ENCODE results near the gene TPD52L1.

DNA sequence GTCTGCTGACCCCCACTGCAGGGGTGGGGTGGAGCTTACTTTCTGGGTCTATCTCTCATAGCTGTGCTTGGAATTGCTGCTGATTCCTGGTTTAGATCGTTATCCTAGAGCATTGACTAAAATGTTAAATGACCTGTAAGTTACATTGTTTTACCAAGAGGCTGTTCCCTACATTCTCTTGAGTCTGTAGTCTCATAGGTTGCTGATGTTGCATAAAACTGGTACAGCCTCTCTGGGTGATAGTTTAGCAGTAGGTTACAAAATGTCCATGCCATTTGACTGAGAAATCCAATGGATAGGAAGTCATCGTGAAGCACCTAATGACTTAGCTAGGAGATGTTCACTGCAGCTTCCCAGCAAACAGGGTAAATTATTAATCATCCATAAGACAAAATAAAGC, 62.4 kb downstream of the TPD52L1 start:
- TF ChIP-seq, protein P1, sequence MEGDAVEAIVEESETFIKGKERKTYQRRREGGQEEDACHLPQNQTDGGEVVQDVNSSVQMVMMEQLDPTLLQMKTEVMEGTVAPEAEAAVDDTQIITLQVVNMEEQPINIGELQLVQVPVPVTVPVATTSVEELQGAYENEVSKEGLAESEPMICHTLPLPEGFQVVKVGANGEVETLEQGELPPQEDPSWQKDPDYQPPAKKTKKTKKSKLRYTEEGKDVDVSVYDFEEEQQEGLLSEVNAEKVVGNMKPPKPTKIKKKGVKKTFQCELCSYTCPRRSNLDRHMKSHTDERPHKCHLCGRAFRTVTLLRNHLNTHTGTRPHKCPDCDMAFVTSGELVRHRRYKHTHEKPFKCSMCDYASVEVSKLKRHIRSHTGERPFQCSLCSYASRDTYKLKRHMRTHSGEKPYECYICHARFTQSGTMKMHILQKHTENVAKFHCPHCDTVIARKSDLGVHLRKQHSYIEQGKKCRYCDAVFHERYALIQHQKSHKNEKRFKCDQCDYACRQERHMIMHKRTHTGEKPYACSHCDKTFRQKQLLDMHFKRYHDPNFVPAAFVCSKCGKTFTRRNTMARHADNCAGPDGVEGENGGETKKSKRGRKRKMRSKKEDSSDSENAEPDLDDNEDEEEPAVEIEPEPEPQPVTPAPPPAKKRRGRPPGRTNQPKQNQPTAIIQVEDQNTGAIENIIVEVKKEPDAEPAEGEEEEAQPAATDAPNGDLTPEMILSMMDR (IDR thresholded peaks at IDR 0.05; ENCODE audit: poor library complexity): no peak
- no peak for TF ChIP-seq EZH2phosphoT487 (IDR thresholded peaks at IDR 0.05; ENCODE audit: low read depth, severe bottlenecking, unreplicated experiment)

Data from hepatocyte (in vitro differentiated cells).